Activated CD8-positive, alpha-beta T cell treated with anti-CD3 and anti-CD28 coated beads for 36 hours (primary cell): ENCODE measurements around the gene EFNA3. TPM values are rescaled to one million over a fixed set of nuclear protein-coding genes. Genes with fewer than 3 reads are reported as not detected.

Source experiments
- ATAC-seq: fragments of 200-7000 bp; cut with Tn5 transposase; one replicate; pipeline ENCODE4 v1.10.0; 2021; ENCODE audit warnings: mild to moderate bottlenecking, moderate library complexity
- CTCF ChIA-PET: fragments of 350-600 bp; sonication (Branson Sonifier 250); formaldehyde crosslinking; loops from one replicate; lab custom pipeline; 2021; ENCODE audit warnings: antibody characterized with exemption; lab: Charles Lee
- POLR2A ChIA-PET: fragments of 350-600 bp; sonication (Branson Sonifier 250); formaldehyde crosslinking; loops from one replicate; lab custom pipeline; 2021; ENCODE audit warnings: antibody characterized with exemption; lab: Charles Lee
- DNase-seq: peaks from one replicate; pipeline ENCODE4 v3.0.0-alpha.2; 2020
- H3K27ac Mint-ChIP-seq: one replicate; pipeline ENCODE4 v1.8.0; 2021; ENCODE audit warnings: mild to moderate bottlenecking, mixed read lengths
- H3K27me3 Mint-ChIP-seq: one replicate; pipeline ENCODE4 v1.8.0; 2021; ENCODE audit warnings: mixed read lengths
- H3K36me3 Mint-ChIP-seq: one replicate; pipeline ENCODE4 v1.8.0; 2021; ENCODE audit warnings: low read depth, mixed read lengths
- H3K4me1 Mint-ChIP-seq: one replicate; pipeline ENCODE4 v1.8.0; 2021; ENCODE audit warnings: low read depth, mixed read lengths
- H3K4me3 Mint-ChIP-seq: one replicate; pipeline ENCODE4 v1.8.0; 2021; ENCODE audit warnings: mild to moderate bottlenecking, moderate library complexity, mixed read lengths
- H3K9me3 Mint-ChIP-seq: one replicate; pipeline ENCODE4 v1.8.0; 2021; ENCODE audit warnings: mixed read lengths
- CTCF ChIP-seq: fragments of 200-600 bp; IDR thresholded peaks from one replicate; pipeline ENCODE4 v1.8.0; 2022; ENCODE audit warnings: antibody characterized with exemption, mild to moderate bottlenecking
- intact Hi-C: fragments of 100-400 bp; cut with micrococcal nuclease; formaldehyde crosslinking; loops from one replicate; pipeline ENCODE4 v1.10.0; 2022
- total RNA-seq, 2 experiments: library from RNA; stranded (reverse); gene quantifications; one replicate each; pipeline ENCODE4 v1.2.3, GENCODE V29; 2021

Gene EFNA3
- total RNA-seq, 2 experiments from 2014 or later, result 5.1 to 8.6 TPM

- CTCF ChIA-PET, result interaction anchor here (1.0 to 2.5 kb wide), 7 partner anchors 9 to 48 kb away, joined by 3 to 7 read pairs (median 4); no protein-coding TSS in a partner anchor
- Mint-ChIP-seq H3K4me1 (no peaks in the 10 kb centered on the region), H3K27ac (no peak overlapping the region), H3K4me3 (no peak overlapping the region), H3K27me3 (peaks cover 5% of the 10 kb centered on the region), H3K36me3 (no peaks in the 10 kb centered on the region), H3K9me3 (no peaks in the 10 kb centered on the region)
- POLR2A ChIA-PET, result no interaction called here
- intact Hi-C loops, result no loop called here
- DNase-seq (no peak), ATAC-seq (no peak)
- TF ChIP-seq CTCF, result no peak
These were observed 40.7 kb upstream of the EFNA3 start for GRCh38 chr1:155037851-155038441.

- H3K27me3 Mint-ChIP-seq, result peaks cover 5% of the 10 kb centered on the region
- H3K27ac Mint-ChIP-seq, result no peak overlapping the region
- intact Hi-C loops, result no loop called here
- no peaks in the 10 kb centered on the region for H3K36me3 Mint-ChIP-seq
- no peaks in the 10 kb centered on the region for H3K9me3 Mint-ChIP-seq
- ATAC-seq, result no peak
- no peak overlapping the region for H3K4me3 Mint-ChIP-seq
- TF ChIP-seq CTCF, result no peak
- POLR2A ChIA-PET, result no interaction called here
- no peaks in the 10 kb centered on the region for H3K4me1 Mint-ChIP-seq
- no peak for DNase-seq
- CTCF ChIA-PET, result interaction anchor here (1.0 to 2.5 kb wide), 6 partner anchors 8 to 47 kb away, joined by 3 to 7 read pairs (median 5); no protein-coding TSS in a partner anchor
These were observed 39.9 kb upstream of the EFNA3 start for GRCh38 chr1:155038602-155039307.

GRCh38 chr1:155039308-155039669 lies 39.3 kb upstream of the EFNA3 start:
- ChIA-PET CTCF (interaction anchor here (1.1 to 2.1 kb wide), 4 partner anchors 21 to 133 kb away, joined by 3 to 6 read pairs (median 5); partner anchors contain the start of gene KRTCAP2), POLR2A (no interaction called here)
- intact Hi-C loops, result no loop called here
- ATAC-seq (no peak), DNase-seq (no peak)
- Mint-ChIP-seq H3K4me3 (no peak overlapping the region), H3K9me3 (no peaks in the 10 kb centered on the region), H3K27ac (no peak overlapping the region), H3K36me3 (no peaks in the 10 kb centered on the region), H3K27me3 (peaks cover 5% of the 10 kb centered on the region), H3K4me1 (no peaks in the 10 kb centered on the region)
- TF ChIP-seq CTCF, result no peak

- peaks cover 7% of the 10 kb centered on the region for H3K27me3 Mint-ChIP-seq
- H3K27ac Mint-ChIP-seq, result no peak overlapping the region
- no peaks in the 10 kb centered on the region for H3K9me3 Mint-ChIP-seq
- intact Hi-C loops, result no loop called here
- no peak for TF ChIP-seq CTCF
- H3K4me3 Mint-ChIP-seq, result no peak overlapping the region
- peaks cover 5% of the 10 kb centered on the region for H3K4me1 Mint-ChIP-seq
- no peaks in the 10 kb centered on the region for H3K36me3 Mint-ChIP-seq
- ChIA-PET CTCF (interaction anchor here (0.7 to 14.7 kb wide), 7 partner anchors 9 to 132 kb away, joined by 3 to 204 read pairs (median 4); partner anchors contain the start of genes ADAM15, EFNA4 and KRTCAP2), POLR2A (interaction anchor here (0.6 to 1.0 kb wide), 3 partner anchors 19 to 58 kb away, joined by 3 read pairs; no protein-coding TSS in a partner anchor)
- DNase-seq, result no peak
- no peak for ATAC-seq
These were observed 38.1 kb upstream of the EFNA3 start for GRCh38 chr1:155040358-155041093.
